OCI-LY1 (cell line): ENCODE results near the gene PCSK6.

Source experiments
- H2AFZ ChIP-seq: fragments of 200-600 bp; sonication (generic), shearing (Covaris generic); 2 replicates; pipeline ENCODE4 v1.6.0; 2014; ENCODE audit warnings: antibody characterized with exemption, mild to moderate bottlenecking, low read length
- H3F3A ChIP-seq: fragments of 200-600 bp; sonication (generic), shearing (Covaris generic); 2 replicates; pipeline ENCODE4 v1.6.0; 2014; ENCODE audit warnings: mild to moderate bottlenecking, antibody characterized with exemption, low read length, moderate library complexity; ENCODE audit not compliant: insufficient read depth
- H3K27ac ChIP-seq: fragments of 200-600 bp; sonication (generic); 2 replicates; pipeline ENCODE4 v1.5.1; 2014; ENCODE audit warnings: low read length, mixed run types, mild to moderate bottlenecking, low read depth; ENCODE audit not compliant: poor library complexity, severe bottlenecking
- H3K27me3 ChIP-seq: fragments of 200-600 bp; sonication (generic); 2 replicates; pipeline ENCODE4 v1.6.0; 2014; ENCODE audit warnings: antibody characterized with exemption, mild to moderate bottlenecking, low read length, moderate library complexity; ENCODE audit not compliant: insufficient read depth
- H3K36me3 ChIP-seq: fragments of 200-600 bp; sonication (generic); 2 replicates; pipeline ENCODE4 v1.6.1; 2014; ENCODE audit warnings: mild to moderate bottlenecking, antibody characterized with exemption, low read length, moderate library complexity, mixed read lengths; ENCODE audit not compliant: insufficient read depth
- H3K4me1 ChIP-seq: fragments of 200-600 bp; sonication (generic); 2 replicates; pipeline ENCODE4 v1.5.1; 2014; ENCODE audit warnings: mild to moderate bottlenecking, low read length, moderate library complexity; ENCODE audit not compliant: insufficient read depth, severe bottlenecking
- H3K4me2 ChIP-seq: fragments of 200-600 bp; sonication (generic), shearing (Covaris generic); 2 replicates; pipeline ENCODE4 v1.6.1; 2014; ENCODE audit warnings: low read length
- H3K4me3 ChIP-seq: fragments of 200-600 bp; sonication (generic); 2 replicates; pipeline ENCODE4 v1.5.1; 2014; ENCODE audit warnings: low read length, low read depth, mild to moderate bottlenecking, mixed read lengths; ENCODE audit not compliant: poor library complexity, severe bottlenecking
- H3K79me2 ChIP-seq: fragments of 200-600 bp; shearing (Covaris generic); 2 replicates; pipeline ENCODE4 v1.6.1; 2016; ENCODE audit warnings: mixed run types, low read length, mixed read lengths; ENCODE audit not compliant: insufficient read depth
- H3K9ac ChIP-seq: fragments of 200-600 bp; sonication (generic), shearing (Covaris generic); 2 replicates; pipeline ENCODE4 v1.6.1; 2014; ENCODE audit warnings: mild to moderate bottlenecking, low read length, mixed read lengths
- H3K9me2 ChIP-seq: fragments of 200-600 bp; sonication (generic), shearing (Covaris generic); 2 replicates; pipeline ENCODE4 v1.6.1; 2014; ENCODE audit warnings: low read depth, mild to moderate bottlenecking, low read length, mixed read lengths
- H3K9me3 ChIP-seq: fragments of 200-600 bp; shearing (Covaris generic); 2 replicates; pipeline ENCODE4 v1.6.1; 2014; ENCODE audit warnings: low read length, mixed read lengths
- H4K20me1 ChIP-seq: fragments of 200-600 bp; sonication (generic), shearing (Covaris generic); 2 replicates; pipeline ENCODE4 v1.6.0; 2016; ENCODE audit warnings: mild to moderate bottlenecking, low read length; ENCODE audit not compliant: insufficient read depth
- CTCF ChIP-seq: fragments of 200-600 bp; sonication (generic), shearing (Covaris generic); IDR thresholded peaks from 2 replicates; pipeline ENCODE4 v1.5.1; 2017; ENCODE audit warnings: mild to moderate bottlenecking, antibody characterized with exemption, low read length, moderate library complexity, mixed read lengths
- EZH2 ChIP-seq: fragments of 200-600 bp; sonication (generic), shearing (Covaris generic); IDR thresholded peaks from 2 replicates; pipeline ENCODE4 v1.8.0; 2017; ENCODE audit warnings: borderline replicate concordance, mixed run types, mild to moderate bottlenecking, antibody characterized with exemption, low read length, moderate library complexity, mixed read lengths

The PCSK6 gene

GRCh38 chr15:101474233-101474632, 15.3 kb downstream of the PCSK6 start:
- Histone ChIP-seq H3K4me2 (no peak overlapping the region), H3K4me1 (no peaks in the 10 kb centered on the region), H3K79me2 (no peaks in the 10 kb centered on the region), H3F3A (no peaks in the 10 kb centered on the region), H3K36me3 (no peaks in the 10 kb centered on the region), H3K27me3 (no peaks in the 10 kb centered on the region), H2AFZ (no peak overlapping the region), H3K9me3 (no peaks in the 10 kb centered on the region), H3K9ac (no peak overlapping the region), H3K9me2 (no peaks in the 10 kb centered on the region), H3K4me3 (no peak overlapping the region), H3K27ac (no peak overlapping the region), H4K20me1 (no peaks in the 10 kb centered on the region)
- TF ChIP-seq EZH2 = no peak
- no peak for TF ChIP-seq CTCF

- no peaks in the 10 kb centered on the region for H4K20me1 ChIP-seq
- H3K4me2 ChIP-seq = no peak overlapping the region
- no peak overlapping the region for H2AFZ ChIP-seq
- no peak overlapping the region for H3K9ac ChIP-seq
- H3K4me3 ChIP-seq = no peak overlapping the region
- no peaks in the 10 kb centered on the region for H3K79me2 ChIP-seq
- H3K36me3 ChIP-seq = no peaks in the 10 kb centered on the region
- H3K4me1 ChIP-seq = no peaks in the 10 kb centered on the region
- H3K9me2 ChIP-seq = no peaks in the 10 kb centered on the region
- TF ChIP-seq EZH2 = no peak
- no peak for TF ChIP-seq CTCF
- H3K9me3 ChIP-seq = no peaks in the 10 kb centered on the region
- no peak overlapping the region for H3K27ac ChIP-seq
- no peaks in the 10 kb centered on the region for H3K27me3 ChIP-seq
- no peaks in the 10 kb centered on the region for H3F3A ChIP-seq
These were observed 17.5 kb downstream of the PCSK6 start for GRCh38 chr15:101472033-101472432.

- no peaks in the 10 kb centered on the region for H4K20me1 ChIP-seq
- no peaks in the 10 kb centered on the region for H3F3A ChIP-seq
- H3K36me3 ChIP-seq = no peaks in the 10 kb centered on the region
- TF ChIP-seq CTCF = no peak
- TF ChIP-seq EZH2 = no peak
- no peaks in the 10 kb centered on the region for H3K9me2 ChIP-seq
- H3K4me2 ChIP-seq = no peak overlapping the region
- H2AFZ ChIP-seq = no peak overlapping the region
- no peaks in the 10 kb centered on the region for H3K79me2 ChIP-seq
- H3K4me3 ChIP-seq = no peak overlapping the region
- no peaks in the 10 kb centered on the region for H3K27me3 ChIP-seq
- H3K4me1 ChIP-seq = no peaks in the 10 kb centered on the region
- H3K27ac ChIP-seq = no peak overlapping the region
- H3K9me3 ChIP-seq = no peaks in the 10 kb centered on the region
- H3K9ac ChIP-seq = no peak overlapping the region
These were observed 18.8 kb downstream of the PCSK6 start for GRCh38 chr15:101470548-101471239.
